NCI-H1092 treated with DMSO at 0.1 percent for 48 hours (cell line): ENCODE results near the gene HIVEP2.

Source experiments
- DNase-seq: peaks from one replicate; lab custom pipeline; 2025; lab: John Stamatoyannopoulos, UW

Gene HIVEP2

DNA sequence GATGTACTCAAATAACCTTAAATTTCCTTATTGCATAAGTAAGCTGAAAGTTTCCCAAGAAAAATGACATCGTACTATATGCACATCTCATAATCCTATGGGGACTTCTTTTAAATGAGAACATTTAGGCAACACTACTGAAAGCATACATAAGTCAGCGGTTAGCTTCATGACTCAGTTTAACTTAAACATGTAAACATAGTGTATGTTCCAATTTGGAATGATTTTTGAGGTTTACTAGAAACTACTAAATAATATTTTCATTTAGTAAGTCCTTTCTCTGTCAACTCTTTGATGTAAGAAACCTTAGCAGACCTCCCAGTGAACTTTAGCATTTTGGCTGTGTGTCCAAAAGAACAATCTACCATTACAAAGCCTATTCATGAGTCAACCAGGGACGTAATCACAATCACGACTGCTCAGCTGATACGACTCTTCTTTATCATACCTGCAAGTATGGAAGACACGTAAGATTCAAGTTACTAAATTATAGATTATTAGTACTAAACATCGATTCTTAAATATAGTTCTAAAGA, 19.3 kb downstream of the HIVEP2 start:
- no peak for DNase-seq

DNA sequence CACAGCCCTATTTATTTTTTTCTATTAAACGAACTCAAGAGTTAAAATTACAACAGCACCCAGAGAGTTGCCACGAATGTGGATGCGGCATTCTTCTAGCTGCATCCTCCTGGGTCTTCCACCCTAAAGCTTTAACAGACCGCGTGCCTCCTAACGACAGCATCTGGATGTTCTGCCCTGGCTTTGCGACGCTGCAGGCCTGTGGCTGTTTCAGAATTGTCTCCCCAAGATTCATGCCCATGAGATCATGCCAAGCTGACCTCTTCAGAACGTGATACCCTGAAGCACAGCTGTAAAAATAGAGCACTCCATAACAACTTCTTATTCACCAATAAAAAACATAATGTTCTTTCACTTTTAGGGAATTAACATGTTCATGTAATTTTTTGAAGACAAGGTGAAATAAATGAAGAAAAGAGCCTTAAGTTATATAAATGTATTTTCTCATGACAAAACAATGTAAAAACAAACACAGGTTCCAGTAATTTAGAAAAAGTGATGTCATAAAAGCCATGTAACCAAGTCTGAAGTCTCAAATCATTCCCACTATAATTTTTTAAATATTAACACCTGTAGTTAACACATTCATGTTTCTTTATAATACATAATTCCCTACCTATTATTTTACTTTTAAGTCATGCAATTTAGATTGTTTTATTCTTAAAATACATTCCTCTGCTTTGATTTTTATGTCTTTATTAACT, 26.5 kb downstream of the HIVEP2 start:
- no peak for DNase-seq

DNA sequence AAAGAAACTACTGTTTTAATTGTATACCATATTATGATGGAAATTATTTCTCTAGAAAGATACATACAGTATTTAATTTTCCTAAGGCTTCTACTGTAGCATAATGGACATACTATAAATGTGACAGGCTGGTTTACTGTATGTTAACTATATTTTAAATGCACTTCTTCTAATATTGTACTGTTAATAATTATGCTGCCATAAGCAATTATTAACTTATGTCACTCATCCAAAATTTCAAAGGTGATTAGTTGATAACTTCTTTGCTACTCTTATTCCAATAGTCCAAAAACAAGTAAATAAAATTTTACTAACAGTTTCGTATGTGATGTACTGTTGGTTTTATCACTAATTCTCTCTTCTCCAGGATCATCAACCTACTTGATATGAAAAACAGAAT, 28.1 kb downstream of the HIVEP2 start:
- DNase-seq, result no peak

DNA sequence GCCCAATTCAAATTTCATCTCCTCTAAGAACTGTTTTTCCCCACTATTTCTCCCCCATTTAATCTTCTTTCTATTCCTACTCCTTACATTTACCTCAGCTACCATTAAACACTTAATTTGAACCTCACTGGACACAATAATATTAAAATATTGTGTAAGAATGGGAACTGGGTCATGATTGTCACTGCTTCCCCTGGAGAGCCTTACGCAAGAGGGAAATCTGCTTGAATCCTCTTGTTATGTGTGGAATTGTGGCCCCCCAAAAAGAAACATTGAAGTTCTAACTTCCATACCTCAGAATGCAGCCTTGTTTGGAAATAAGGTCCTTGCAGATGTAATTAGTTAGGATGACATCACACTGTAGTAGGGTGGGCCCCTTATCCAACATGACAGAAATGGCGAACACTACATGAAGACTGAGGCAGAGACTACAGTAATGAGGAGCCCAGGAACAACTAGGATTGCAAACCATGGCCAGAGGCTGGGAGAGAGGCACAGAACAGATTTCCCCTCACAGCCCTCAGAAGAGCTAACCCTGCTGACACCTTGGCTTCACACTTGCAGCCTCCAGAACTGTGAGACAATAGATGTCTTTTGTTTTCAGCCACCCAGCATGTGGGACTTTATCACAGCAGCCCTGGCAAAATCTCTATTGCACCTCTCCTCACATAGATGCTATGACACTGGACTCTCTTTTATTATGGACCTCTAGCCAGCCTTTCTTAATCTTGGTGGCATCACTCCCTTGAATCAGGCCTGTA, 29.9 kb downstream of the HIVEP2 start:
- no peak for DNase-seq

DNA sequence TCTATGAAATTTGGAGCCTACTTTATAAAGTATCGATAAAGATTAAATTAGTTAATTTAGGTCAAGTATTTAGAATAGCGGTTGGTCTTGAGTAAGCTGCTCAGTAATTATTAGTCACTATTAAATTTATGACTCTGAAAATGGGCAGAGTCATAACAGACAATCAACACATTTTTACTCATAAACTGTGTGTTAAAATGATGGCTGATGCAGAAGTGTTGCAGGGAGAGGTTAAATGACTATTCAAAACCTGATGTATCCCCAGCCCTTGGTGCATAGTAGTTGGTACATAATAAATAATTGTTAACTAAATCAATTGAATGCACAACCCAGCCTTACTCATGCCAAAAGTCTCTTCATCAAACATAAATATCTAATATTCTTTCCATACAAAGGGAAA, 30.6 kb downstream of the HIVEP2 start:
- no peak for DNase-seq

DNA sequence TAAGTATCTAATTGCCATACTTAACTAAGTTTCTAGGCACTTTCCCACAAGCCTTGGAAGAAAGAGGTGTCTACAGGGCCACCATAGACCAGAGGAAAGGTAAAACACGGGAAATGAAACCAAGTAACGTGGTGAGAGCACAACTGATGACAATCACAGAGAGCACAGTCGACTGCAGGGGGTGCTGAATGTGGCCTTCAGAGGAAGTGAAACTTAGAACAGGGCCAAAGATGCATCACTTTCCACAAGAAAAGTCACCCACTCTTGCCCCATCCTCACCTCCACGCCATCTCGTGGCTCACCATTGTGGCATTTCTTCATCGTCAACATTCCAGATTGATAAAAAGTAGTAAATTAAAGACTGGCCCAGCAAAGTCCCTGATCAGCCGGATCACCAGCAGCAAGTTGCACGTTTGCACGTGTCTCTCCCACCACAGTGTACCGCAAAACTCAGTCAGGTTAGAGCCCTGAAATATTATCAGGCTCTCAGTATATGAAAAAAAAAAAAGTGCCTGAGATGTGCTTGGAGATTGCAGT, 31.4 kb downstream of the HIVEP2 start:
- DNase-seq, result no peak

DNA sequence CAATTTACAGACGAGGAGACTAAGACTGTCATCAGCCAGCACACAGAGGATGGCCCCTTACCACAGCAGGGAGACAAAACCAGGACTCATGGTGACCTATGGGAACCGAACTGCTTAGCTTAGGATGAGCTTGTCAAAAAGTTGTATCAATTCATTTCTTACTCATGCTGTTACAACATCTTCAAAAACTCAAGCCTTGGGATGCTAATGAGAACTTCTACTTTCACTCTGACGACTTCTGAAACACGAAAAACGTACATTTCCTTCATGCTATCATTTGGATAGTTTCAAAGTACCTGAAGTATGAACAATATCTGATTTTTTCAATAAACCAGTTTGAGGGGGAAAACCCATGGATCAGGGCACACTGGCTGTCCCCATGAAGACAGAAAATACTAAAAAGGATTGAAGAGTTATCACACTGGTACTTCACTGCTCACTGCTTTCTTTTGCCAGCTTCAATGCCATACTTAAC, 31.9 kb downstream of the HIVEP2 start:
- DNase-seq, result no peak

DNA sequence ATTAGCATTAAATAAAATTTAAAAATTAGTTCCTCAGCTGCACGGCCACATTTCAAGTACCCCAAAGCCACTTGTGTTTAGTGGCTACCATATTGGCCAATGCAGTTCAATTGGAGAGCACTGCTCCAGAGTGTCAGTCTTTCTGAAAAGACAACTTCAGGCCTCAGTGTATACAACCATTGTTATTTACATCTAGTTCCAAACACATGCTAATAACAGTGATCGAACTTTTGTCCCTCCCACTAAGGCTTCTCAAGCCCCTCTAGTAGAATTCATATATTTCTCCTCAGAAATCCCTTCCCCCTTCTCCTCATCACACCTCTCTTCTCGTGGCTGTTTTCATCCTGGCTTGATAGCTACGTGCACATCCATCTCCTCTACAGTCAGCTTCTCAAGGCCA, 32.9 kb downstream of the HIVEP2 start:
- DNase-seq, result no peak

DNA sequence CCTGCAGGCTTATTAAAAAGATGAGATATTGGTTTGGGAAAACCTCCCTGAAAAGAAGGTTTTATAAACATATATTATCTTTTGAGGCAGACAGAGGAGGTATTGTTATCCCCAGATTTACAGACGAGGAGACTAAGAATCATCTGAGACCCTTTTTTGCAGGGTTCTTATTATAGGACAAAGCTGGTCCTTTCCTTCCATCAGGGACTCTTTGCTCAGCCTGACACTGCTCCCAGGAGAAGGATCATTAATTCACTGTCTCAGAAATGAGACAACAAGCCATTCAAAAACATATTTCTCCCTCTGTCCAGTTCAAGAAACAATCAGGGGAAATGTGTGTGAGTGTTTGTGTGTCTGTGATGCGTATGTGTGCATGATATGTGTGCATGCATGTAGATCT, 33.5 kb downstream of the HIVEP2 start:
- DNase-seq, result no peak

DNA sequence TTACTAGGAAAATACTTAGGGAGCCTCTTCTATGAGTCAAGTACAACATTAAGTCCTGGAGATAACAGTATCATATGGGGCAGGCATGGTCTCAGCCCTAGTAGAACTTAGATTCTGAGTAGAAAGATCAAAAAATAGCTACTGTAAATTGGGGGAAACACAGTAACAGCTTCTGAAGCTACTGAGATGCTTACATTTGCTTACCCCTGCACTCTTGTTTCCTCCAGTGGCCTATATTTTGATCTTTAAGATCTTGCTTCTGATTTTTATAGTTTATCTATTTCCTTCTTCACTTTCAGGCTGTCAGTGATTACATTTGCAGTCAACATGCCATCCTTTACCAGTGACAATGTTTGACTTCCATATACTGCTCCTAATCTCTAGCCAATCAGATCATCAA, 35.3 kb downstream of the HIVEP2 start:
- DNase-seq, result no peak

DNA sequence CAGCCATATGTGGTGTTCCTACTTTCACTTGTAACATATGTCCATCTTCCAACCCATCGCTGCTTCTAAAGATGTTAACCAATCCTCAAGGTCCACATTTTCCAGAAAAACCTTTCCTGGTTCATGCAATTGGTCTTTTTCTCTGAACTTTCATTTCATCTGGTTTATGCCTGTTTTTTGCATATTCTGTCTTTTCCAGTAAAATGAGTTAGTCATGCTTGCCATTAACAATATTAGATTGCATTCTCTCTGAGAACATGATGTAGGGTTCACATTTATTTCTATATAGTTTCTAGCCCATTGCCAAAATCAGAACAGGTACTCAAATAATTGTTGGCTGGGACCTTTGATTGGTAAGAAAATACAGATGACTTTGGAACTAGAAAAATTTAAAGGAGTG, 36.7 kb downstream of the HIVEP2 start:
- no peak for DNase-seq

DNA sequence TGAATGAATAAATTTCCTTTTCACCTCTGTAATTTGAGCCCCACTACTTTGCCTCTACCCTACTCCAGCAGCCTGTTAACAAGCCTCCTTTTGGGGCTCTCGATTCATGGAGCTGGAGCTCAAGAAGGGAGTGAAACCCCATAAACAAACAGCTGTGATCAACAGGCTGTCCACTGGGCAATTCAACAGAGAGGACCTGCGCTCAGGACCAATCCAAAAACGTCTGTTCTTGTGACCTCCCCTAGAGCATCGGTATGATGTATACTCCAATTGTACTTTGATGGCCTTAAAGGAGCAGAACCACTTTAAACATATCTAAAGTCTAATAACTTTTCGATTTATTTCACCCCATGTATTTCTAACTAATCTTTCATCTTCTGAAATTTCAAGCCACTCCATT, 37.4 kb downstream of the HIVEP2 start:
- DNase-seq, result no peak

DNA sequence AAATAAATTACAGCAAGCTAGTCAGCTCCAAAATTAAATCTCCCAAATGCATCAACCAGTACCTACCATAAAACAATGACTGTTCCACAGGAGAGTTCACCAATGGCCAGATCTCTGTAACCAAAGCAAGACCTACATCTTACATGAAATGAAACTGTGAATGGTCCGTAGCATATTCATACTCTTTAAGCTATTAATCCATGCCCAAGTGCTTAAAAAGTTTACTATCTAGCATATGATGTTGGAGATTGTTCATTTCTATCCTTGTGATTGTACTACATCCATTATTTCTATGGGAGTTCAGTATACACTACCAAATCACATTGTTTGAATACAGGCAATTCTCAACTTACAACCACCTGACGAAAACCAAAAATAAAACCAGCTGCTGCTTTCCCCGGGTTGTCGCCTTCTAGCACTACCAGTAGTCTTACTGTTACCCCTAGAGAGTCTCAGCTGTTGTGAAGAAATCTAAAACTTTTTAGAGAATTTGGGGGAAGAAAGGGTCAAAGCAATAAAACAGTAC, 38.0 kb downstream of the HIVEP2 start:
- no peak for DNase-seq

DNA sequence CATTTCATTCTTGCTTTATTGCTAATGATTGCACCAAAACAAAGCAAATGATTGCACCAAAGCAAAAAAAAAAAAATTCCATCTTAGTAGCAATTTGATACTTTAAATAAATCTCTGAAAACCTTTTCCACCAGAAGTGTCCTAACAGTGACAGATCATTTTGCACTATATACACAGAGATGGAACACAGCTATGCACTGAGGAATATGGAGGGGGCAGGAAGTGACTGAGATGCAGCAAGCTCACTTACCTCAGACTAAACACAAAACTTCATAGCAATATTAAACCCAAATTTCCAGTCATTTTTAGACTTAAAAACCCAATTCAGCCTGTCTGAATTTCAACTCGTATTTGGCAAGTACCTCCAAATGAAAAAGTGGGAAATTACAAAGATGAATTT, 41.2 kb downstream of the HIVEP2 start:
- DNase-seq, result no peak

DNA sequence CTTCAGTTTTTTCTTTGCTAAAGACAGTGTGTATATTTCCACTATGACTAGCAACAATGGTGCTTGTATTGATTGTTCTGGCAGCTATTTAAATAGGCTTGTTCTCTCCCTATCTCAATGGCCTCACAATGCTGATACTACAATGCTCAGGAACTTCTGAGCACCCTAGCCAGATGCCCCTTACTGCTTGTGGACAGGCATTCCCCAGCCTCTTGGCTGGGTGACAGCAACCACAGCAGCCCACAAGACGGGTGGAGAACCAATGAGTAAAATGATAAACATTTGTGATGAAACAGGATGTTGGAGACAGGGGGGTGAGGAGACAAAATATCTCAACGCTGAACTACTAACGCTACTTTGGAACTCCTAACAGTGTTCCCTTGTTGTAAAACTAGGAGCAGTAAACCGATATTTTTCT, 42.3 kb downstream of the HIVEP2 start:
- no peak for DNase-seq

DNA sequence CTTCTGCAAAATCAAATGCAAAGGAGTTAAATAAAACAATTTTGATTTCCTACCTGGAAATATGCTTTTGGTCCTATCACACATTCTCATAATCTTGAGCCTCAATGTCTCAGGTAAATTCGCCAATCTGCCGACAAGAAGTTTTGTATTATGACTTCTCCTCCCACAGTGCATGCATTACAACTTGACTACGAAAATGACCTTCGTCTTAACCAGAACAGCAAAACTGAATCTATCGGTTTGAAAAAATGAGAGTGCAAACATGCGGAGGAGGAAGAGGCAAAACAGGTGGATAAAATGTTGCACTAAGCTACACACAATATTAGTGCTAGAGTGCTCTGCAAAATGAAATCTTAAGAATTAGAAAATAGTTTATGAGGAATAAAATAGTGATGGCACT, 43.4 kb downstream of the HIVEP2 start:
- DNase-seq, result no peak

DNA sequence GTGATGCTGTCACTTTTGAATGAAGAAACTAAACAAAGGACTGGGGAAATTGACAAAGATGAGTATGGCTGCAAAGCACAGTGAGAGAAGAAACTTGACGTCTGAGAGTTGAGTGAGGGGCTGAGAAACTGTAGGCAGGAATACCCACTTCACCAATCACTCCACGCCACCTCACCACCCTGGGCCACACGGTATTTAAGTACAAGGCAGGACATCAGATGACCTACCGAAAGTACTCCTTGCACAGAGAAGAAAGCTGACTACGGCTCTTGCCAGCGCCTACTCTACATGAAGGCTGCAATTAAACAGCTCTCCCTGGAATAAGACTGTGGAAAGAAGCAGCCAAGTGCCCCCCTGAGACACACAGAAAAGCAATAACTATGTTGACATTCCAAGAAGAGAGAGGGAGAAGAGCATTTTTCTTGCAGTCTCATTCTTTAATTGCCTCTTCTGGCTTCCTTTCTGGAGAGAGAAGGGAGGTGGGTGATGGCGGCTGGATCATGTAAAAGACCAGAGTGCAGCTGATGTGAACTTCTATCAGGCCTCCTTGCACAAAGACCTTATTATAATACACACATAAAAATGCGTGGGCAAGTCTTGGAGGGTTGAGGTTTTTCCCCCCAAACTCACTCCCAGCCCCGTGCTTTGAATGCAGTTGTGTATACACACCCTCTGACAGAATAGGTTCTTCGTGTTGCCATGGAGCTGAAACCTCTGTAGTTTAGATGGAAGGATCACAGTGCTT, 44.6 kb downstream of the HIVEP2 start:
- DNase-seq, result no peak

DNA sequence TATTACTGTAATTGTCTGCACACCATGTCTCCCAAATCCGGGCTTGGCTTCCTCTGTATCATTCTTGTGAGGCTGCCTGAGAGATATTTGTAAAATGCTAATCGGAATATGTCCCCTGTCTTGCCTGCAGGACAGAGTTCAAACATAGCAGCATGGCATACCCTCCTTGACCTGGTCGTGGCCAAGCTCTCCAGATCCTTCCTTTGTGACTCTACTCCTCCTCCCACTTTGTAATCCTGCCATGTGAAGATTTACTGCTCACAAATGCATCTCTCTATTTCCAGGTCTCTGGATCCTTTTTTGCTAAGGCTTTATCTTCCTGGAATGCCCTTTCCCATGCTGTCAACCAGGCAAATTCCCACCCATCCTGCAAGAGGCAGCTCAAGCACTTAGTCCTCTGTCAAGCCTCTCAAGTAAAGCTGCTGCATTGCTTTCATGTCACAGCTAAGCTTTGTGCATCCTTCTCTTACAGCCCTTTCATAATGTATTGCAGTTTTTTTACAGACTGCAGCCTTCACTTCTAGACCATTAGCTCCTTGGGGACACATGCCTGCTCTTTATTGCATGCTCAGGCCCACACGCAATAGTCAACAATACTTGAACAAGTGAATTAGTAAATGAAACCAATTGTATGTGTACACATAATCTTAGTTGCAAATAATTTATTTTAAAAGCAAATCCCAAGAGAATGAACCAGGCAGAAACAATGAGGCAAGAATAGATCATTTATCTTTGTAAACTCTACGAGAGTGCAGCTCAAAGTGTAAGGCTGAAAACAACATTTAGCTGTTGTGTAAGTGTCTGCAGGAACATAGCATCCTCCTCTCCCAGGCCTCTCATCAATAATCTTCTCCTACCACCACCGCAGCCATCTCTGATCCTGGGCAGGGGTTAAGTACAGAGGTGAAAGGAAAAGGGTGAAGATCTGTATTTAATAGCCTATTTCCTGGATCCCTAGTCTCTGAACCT, 45.8 kb downstream of the HIVEP2 start:
- DNase-seq, result no peak

DNA sequence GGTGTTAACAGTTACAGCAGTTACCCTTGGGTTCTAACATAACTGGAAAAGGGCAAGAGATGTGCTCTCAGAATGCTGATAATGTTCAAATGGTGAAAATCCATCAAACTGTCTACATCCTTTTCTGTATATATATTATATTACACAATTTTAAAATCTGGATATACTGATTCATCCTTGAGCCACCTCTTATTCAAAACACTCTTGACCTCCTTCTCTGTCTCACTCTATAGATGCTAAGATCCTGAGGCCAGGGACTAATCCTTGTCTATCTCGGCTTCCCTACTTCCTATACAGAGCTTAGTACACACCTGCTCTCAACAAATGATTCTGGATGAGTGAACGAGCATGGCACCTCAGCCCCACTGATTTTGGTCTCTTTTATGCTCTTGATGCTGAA, 47.3 kb downstream of the HIVEP2 start:
- DNase-seq, result no peak

DNA sequence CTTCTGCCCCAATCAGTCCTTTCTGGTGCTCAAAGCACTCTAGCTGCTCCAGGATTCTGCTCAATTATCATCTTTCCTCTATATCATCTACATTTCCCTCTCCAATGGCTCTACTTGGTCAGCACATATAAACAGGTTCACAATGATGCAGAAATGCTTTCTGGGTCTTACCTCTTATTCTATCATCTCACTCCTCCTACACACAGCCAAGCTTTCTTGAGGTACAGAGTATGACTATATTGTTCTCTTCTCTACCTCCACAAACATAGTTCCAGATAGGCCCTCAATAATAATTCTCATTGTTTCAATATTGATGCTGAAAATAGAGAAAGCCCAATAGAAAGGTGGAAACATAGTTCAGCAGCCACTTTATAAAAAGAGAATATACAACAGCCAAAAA, 48.2 kb downstream of the HIVEP2 start:
- no peak for DNase-seq

DNA sequence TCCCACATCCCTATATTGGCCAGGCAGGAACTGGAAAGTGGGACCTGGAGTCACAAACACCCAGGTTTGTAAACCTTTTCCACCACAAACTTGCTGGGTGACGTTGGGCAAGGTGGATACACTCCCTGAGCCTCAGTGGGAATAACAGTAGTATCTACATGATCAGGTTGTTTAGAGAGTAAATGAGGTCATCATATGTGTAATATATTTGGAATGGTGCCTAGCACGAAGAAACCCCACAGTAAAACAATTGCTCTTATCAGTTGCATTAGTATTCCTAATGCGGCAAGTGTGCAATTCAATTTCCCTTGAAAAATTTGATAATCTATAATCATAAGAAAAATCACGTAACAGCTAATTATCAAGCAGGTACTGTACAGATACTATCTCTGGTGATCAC, 51.9 kb downstream of the HIVEP2 start:
- DNase-seq, result no peak
